H9 (cell line): ENCODE results near the gene MCFD2. TPM values are rescaled to one million over a fixed set of nuclear protein-coding genes. Genes with fewer than 3 reads are reported as not detected.

Experiments used
- DNase-seq: peaks from one replicate; pipeline ENCODE4 v3.0.0-alpha.2; 2017
- H2AFZ ChIP-seq: one replicate; pipeline ENCODE4 v1.6.1; 2013; ENCODE audit warnings: mild to moderate bottlenecking, low read length, control low read depth, moderate library complexity
- H2AK5ac ChIP-seq: 2 replicates; pipeline ENCODE4 v1.6.1; 2013; ENCODE audit warnings: low read length, control low read depth, mixed read lengths; ENCODE audit not compliant: insufficient read length
- H2BK120ac ChIP-seq: one replicate; pipeline ENCODE4 v1.6.1; 2013; ENCODE audit warnings: low read depth, mild to moderate bottlenecking, low read length, control low read depth, inconsistent platforms; ENCODE audit not compliant: poor library complexity, severe bottlenecking
- H2BK12ac ChIP-seq: 2 replicates; pipeline ENCODE4 v1.6.1; 2013; ENCODE audit warnings: low read length, control low read depth, mixed read lengths, low read depth; ENCODE audit not compliant: insufficient read length
- H2BK15ac ChIP-seq: 2 replicates; pipeline ENCODE4 v1.6.1; 2013; ENCODE audit warnings: low read depth, low read length, control low read depth
- H2BK20ac ChIP-seq: one replicate; pipeline ENCODE4 v1.6.1; 2013; ENCODE audit warnings: low read depth, mild to moderate bottlenecking, low read length, control low read depth, inconsistent platforms; ENCODE audit not compliant: poor library complexity, severe bottlenecking
- H2BK5ac ChIP-seq: 2 replicates; pipeline ENCODE4 v1.6.1; 2013; ENCODE audit warnings: low read length, control low read depth, mixed read lengths; ENCODE audit not compliant: insufficient read length
- H3K14ac ChIP-seq: 2 replicates; pipeline ENCODE4 v1.6.1; 2013; ENCODE audit warnings: low read length, control low read depth; ENCODE audit not compliant: insufficient read depth
- H3K18ac ChIP-seq: 2 replicates; pipeline ENCODE4 v1.6.1; 2013; ENCODE audit warnings: low read depth, mild to moderate bottlenecking, mixed read lengths, low read length, control low read depth; ENCODE audit not compliant: insufficient read length
- H3K23ac ChIP-seq: 2 replicates; pipeline ENCODE4 v1.6.1; 2013; ENCODE audit warnings: low read length, control low read depth, mixed read lengths, low read depth; ENCODE audit not compliant: insufficient read length
- H3K23me2 ChIP-seq: 2 replicates; pipeline ENCODE4 v1.6.1; 2013; ENCODE audit warnings: low read depth, mild to moderate bottlenecking, mixed read lengths, low read length, control low read depth; ENCODE audit not compliant: insufficient read length, poor library complexity, severe bottlenecking
- H3K27ac ChIP-seq: 2 replicates; pipeline ENCODE4 v1.5.1; 2013; ENCODE audit warnings: low read length, control low read depth, mixed read lengths, low read depth; ENCODE audit not compliant: insufficient read length
- H3K27me3 ChIP-seq: 2 replicates; pipeline ENCODE4 v1.6.1; 2013; ENCODE audit warnings: low read length, control low read depth, inconsistent platforms; ENCODE audit not compliant: insufficient read depth
- H3K4ac ChIP-seq: 2 replicates; pipeline ENCODE4 v1.6.1; 2013; ENCODE audit warnings: low read depth, mild to moderate bottlenecking, control low read depth, inconsistent platforms, low read length, moderate library complexity
- H3K4me1 ChIP-seq: 2 replicates; pipeline ENCODE4 v1.6.1; 2013; ENCODE audit warnings: low read length, control low read depth, inconsistent platforms; ENCODE audit not compliant: insufficient read depth
- H3K4me2 ChIP-seq: 2 replicates; pipeline ENCODE4 v1.6.1; 2013; ENCODE audit warnings: low read length, control low read depth, mixed read lengths; ENCODE audit not compliant: insufficient read length, insufficient read depth
- H3K56ac ChIP-seq: 2 replicates; pipeline ENCODE4 v1.6.1; 2013; ENCODE audit warnings: low read depth, mild to moderate bottlenecking, mixed read lengths, low read length, control low read depth; ENCODE audit not compliant: insufficient read length
- H3K79me1 ChIP-seq: 2 replicates; pipeline ENCODE4 v1.6.1; 2013; ENCODE audit warnings: low read depth, mild to moderate bottlenecking, moderate library complexity, low read length, control low read depth, inconsistent platforms; ENCODE audit not compliant: insufficient read depth, poor library complexity, severe bottlenecking
- H3K79me2 ChIP-seq: 2 replicates; pipeline ENCODE4 v1.6.1; 2013; ENCODE audit warnings: low read length, control low read depth, inconsistent platforms; ENCODE audit not compliant: insufficient read depth
- H3K9ac ChIP-seq: 2 replicates; pipeline ENCODE4 v1.6.1; 2013; ENCODE audit warnings: low read length, control low read depth, mixed read lengths; ENCODE audit not compliant: insufficient read length; ENCODE audit errors: extremely low read depth
- H3K9me3 ChIP-seq: one replicate; pipeline ENCODE4 v1.6.1; 2013; ENCODE audit warnings: low read depth, low read length, inconsistent platforms; ENCODE audit not compliant: control insufficient read depth
- H3T11ph ChIP-seq: one replicate; pipeline ENCODE4 v1.6.1; 2013; ENCODE audit warnings: mild to moderate bottlenecking, low read length, control low read depth, inconsistent platforms
- H4K20me1 ChIP-seq: one replicate; pipeline ENCODE4 v1.6.1; 2013; ENCODE audit not compliant: control insufficient read depth, insufficient read length, insufficient read depth
- H4K5ac ChIP-seq: 2 replicates; pipeline ENCODE4 v1.6.1; 2013; ENCODE audit warnings: low read depth, mild to moderate bottlenecking, mixed read lengths, low read length, control low read depth; ENCODE audit not compliant: insufficient read length
- H4K8ac ChIP-seq: replicated peaks from 2 replicates; pipeline ENCODE4 v1.6.1; 2013; ENCODE audit warnings: low read length, control low read depth, mixed read lengths, low read depth; ENCODE audit not compliant: insufficient read length
- H4K91ac ChIP-seq: 2 replicates; pipeline ENCODE4 v1.6.1; 2013; ENCODE audit warnings: low read depth, mild to moderate bottlenecking, moderate library complexity, mixed read lengths, low read length, control low read depth; ENCODE audit not compliant: insufficient read length
- H3K27ac Mint-ChIP-seq, 3 experiments: 2 replicates in 2 of 3; 3 replicates in 1 of 3; pipeline ENCODE4 v1.8.0; 2020 to 2021; ENCODE audit warnings: mixed read lengths in 3 of 3, mild to moderate bottlenecking in 1 of 3, moderate library complexity in 1 of 3
- H3K27me3 Mint-ChIP-seq: 2 replicates; pipeline ENCODE4 v1.8.0; 2021; ENCODE audit warnings: low read depth, mild to moderate bottlenecking, moderate library complexity, mixed read lengths
- H3K36me3 Mint-ChIP-seq, 3 experiments: 2 replicates in 2 of 3; 3 replicates in 1 of 3; pipeline ENCODE4 v1.8.0; 2020 to 2021; ENCODE audit warnings: low read depth in 3 of 3, mixed read lengths in 3 of 3; ENCODE audit not compliant: insufficient read depth in 1 of 3
- H3K4me1 Mint-ChIP-seq, 2 experiments: 2 replicates each; pipeline ENCODE4 v1.8.0; 2020; ENCODE audit warnings: mixed read lengths in 2 of 2
- H3K4me3 Mint-ChIP-seq, 2 experiments: 2 replicates in 1 of 2; 3 replicates in 1 of 2; pipeline ENCODE4 v1.8.0; 2020 to 2021; ENCODE audit warnings: mild to moderate bottlenecking in 2 of 2, mixed read lengths in 2 of 2, moderate library complexity in 1 of 2
- H3K9me3 Mint-ChIP-seq, 2 experiments: 2 replicates in 1 of 2; 3 replicates in 1 of 2; pipeline ENCODE4 v1.8.0; 2020; ENCODE audit warnings: mild to moderate bottlenecking in 2 of 2, mixed read lengths in 2 of 2, moderate library complexity in 1 of 2
- CTCF ChIP-seq: fragments of 200-600 bp; sonication (generic); conservative IDR thresholded peaks from 3 replicates; pipeline ENCODE4 v1.8.0; 2021; ENCODE audit warnings: antibody characterized with exemption, mild to moderate bottlenecking
- WGBS: extraction: QIAGEN DNeasy Blood & Tissue Kit; methylation state at CpG from one replicate; pipeline ENCODE4 v1.1.7; 2013; ENCODE audit warnings: missing lambda C conversion rate, low lambda C conversion rate, mixed read lengths; ENCODE audit not compliant: insufficient read length; ENCODE audit errors: extremely low coverage; 5-methylcytosine and 5-hydroxymethylcytosine counted together
- total RNA-seq: library from RNA; stranded (reverse); gene quantifications from 2 replicates; pipeline ENCODE4 v1.2.1, GENCODE V29; 2021

The MCFD2 gene
- total RNA-seq, 1 experiment from 2014 or later, result 64.6 TPM

GRCh38 chr2:46942143-46942526, 26.5 kb upstream of the MCFD2 start:
- H3K4me1 Mint-ChIP-seq, result peaks cover 29 to 34% of the 10 kb centered on the region in 2 experiments

More at GRCh38 chr2:46942143-46942526, 26.5 kb upstream of the MCFD2 start:
- no peak overlapping the region for H2BK15ac ChIP-seq
- Mint-ChIP-seq H3K27ac (peak overlapping the region in 2 of 3 experiments; percentile 91; a peak in 3 of 7 replicates), H3K4me3 (peak overlapping the region; percentile 87 to 96), H3K36me3 (no peaks in the 10 kb centered on the region), H3K27me3 (peaks cover 25% of the 10 kb centered on the region), H3K9me3 (no peaks in the 10 kb centered on the region; a peak in 1 of 5 replicates)
- H3K23ac ChIP-seq, result no peak overlapping the region
- peak overlapping the region; percentile 20; the same call in 1 of the 2 replicates for H3K14ac ChIP-seq
- H2AK5ac ChIP-seq, result no peak overlapping the region
- H3K4me2 ChIP-seq, result peak overlapping the region; percentile 89
- H4K20me1 ChIP-seq, result no peaks in the 10 kb centered on the region
- no peak overlapping the region for H2BK120ac ChIP-seq
- H2AFZ ChIP-seq, result no peak overlapping the region
- H3K79me2 ChIP-seq, result no peaks in the 10 kb centered on the region
- no peak overlapping the region for H2BK5ac ChIP-seq
- no peak overlapping the region for H3K56ac ChIP-seq
- no peak overlapping the region for H3K27ac ChIP-seq
- H4K8ac ChIP-seq, result no peak overlapping the region
- no peak for DNase-seq
- H2BK20ac ChIP-seq, result no peak overlapping the region
- no peaks in the 10 kb centered on the region for H3K9me3 ChIP-seq
- no peaks in the 10 kb centered on the region; the same call in 1 of the 2 replicates for H3K27me3 ChIP-seq
- no peak overlapping the region for H4K5ac ChIP-seq
- peaks cover 16% of the 10 kb centered on the region for H3K23me2 ChIP-seq
- no peaks in the 10 kb centered on the region for H3K79me1 ChIP-seq
- peak overlapping the region; percentile 41 for H3K18ac ChIP-seq
- no peak overlapping the region for H3K4ac ChIP-seq
- no peak overlapping the region for H4K91ac ChIP-seq
- no peak overlapping the region for H3T11ph ChIP-seq
- H3K4me1 ChIP-seq, result no peaks in the 10 kb centered on the region; the same call in 1 of the 2 replicates
- no peak for TF ChIP-seq CTCF
- WGBS, result no CpG with 5 or more reads among the region's 10 CpGs
- H3K9ac ChIP-seq, result peak overlapping the region; percentile 51
- H2BK12ac ChIP-seq, result no peak overlapping the region
